Stimulated activated CD4-positive, alpha-beta T cell treated with anti-CD3 and anti-CD28 coated beads, Interleukin-15, amount 100 ng/mL, for 24 hours (primary cell): ENCODE results near the gene COLQ.
"Not testable (repeated sequence)": the region's sequence is repeated elsewhere in the genome, so short reads cannot be mapped to it uniquely, and the experiment has no call there.

Source experiments
- DNase-seq: peaks from one replicate; pipeline ENCODE4 v3.0.0-alpha.2; 2020

Gene COLQ

DNA sequence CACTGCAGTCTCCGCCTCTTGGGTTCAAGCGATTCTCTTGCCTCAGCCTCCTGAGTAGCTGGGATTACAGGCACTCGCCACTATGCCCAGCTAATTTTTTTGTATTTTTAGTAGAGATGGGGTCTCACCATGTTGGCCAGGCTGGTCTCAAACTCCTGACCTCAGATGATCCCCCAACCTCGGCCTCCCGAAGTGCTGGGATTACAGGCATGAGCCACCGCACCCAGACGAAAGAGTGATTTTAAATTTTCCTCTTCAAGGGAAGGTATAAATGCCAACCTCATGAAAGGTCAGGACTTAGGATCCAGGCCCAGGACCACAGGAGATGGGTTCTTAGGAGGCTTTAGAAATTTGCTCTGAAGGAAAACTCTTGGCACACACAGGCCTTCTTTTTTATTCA is 110.5 kb downstream of the COLQ start:
- not testable (repeated sequence) for DNase-seq

DNA sequence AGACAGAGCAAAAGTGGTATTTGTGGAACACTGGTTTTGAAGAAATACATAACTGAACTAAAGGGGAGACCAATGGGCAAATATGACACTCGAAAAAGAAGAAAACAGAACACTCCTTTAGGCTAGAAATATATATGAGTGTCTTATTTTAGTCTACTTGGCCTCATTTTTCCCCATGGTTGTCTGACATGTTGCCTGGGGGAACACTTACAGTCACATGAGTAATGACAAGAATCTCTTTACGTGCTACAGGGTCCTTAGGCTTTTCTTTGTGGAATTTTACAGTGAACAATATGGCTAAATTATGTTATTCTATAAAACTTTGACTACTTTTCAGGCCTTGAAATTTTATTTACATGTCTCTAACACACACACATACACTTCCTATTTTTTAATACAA is 111.7 kb downstream of the COLQ start:
- no peak for DNase-seq

DNA sequence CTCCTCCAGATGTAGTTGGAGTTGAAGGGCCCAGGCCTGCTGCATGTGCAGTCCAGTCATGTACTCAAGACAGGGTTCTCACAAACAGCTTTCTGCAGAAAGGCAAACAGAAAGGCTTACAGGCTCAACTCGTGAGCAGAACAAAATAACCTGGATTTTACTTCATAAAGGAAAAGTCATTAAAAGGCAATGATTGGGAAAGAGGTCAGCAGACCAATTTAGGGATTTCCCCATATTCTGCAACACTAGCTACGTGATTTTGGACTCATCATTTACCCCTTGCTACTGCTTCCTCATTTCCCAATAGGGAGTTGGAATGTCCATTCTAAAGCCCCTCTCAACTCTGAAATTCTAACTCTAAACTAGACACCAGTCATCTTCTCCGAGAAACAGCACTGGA is 112.3 kb downstream of the COLQ start:
- DNase-seq = no peak

DNA sequence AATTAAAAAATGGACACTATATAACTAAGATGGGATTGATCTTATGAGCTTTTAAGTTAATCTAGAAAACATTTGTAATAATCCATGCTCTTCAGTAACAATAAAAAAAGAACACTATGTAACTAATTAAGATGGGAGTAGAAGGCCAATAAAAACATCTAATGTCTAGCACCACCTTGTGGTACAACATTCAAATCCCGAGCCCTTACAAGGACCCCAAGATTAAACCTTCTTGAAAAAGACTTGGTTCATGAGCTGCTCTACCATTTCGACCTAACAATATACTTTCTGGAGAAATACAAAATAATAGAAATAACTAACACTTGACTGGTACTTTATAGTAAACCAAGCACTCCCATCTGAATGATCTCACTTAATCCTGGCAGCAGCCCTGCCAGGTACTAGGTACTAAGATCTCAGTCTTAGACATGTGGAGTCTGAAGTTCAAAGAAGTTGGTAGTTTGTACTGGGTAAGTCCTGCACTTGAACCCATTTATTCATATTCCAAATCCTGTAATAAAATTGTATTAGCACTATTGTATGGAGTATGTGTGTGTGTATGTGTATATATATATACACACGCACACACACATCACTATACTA is 116.0 kb downstream of the COLQ start:
- DNase-seq = peak; percentile 17

DNA sequence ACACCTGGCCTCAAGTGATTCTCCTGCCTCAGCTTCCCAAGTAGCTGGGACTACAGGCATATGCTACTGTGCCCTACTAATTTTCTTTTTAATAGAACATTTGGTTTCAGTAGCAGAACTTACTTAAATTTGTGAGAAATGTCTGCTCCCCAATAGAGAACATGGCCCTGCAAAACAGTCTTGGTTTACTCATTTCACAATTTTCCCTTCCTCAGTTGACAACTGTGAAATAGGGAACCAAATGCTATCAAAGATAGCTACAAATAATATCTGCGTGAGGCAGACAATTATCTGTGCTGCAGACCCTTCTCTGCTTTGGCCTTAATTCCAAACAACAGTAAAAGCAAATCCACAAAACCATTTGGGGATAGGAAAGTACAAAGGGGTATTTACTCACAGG is 116.7 kb downstream of the COLQ start:
- DNase-seq = no peak

DNA sequence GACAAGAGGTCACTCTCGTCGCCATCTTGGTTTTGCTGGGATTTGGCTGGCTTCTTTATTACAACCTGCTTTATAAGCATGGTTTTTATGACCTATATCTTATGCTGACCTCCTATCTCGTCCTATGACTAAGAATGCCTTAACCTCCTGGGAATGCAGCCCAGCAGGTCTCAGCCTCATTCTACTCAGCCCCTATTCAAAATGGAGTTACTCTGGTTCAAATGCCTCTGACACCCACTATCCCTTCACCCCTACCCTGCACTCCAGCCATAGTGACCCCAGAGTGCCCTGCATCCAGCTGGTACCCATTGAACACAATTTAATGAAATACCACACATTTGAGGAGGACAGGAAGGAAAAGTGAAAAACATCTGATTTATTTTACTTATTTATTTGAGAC is 117.5 kb downstream of the COLQ start:
- no peak for DNase-seq

DNA sequence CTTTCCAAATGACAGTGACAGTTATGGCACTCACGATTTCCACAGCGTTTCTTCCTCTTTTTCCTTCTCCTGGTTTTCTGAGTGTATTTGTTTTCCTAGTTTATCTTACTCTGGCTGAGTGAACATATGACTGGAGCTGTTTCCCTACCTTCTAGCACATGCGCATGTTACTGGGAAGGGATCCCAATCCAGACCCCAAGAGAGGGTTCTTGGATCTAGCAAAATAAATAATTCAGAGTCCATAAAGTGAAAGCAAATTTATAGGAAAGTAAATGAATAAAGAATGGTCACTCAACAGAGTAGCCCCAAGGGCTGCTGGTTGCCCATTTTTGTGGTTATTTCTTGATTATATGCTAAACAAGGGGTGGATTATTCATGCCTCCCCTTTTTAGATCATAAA is 118.0 kb downstream of the COLQ start:
- DNase-seq = no peak

DNA sequence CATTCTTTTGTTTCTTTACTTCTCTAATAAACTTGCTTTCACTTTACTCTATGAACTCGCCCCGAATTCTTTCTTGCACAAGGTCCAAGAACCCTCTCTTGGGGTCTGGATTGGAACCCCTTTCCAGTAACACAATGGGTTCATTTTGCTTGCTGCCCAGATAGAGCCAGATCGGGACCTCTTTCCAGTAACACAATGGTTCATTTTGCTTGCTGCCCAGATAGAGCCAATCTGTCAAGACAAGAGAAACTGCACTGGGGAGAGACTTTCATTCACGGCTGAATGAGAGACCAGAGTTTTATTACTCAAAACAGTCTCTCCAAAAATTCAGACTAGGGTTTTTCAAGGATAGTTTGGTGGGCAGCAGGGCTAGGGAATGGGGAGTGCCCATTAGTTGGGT is 119.6 kb downstream of the COLQ start:
- no peak for DNase-seq
